ENCODE measurements around the gene APPL1. TPM values are rescaled to one million over a fixed set of nuclear protein-coding genes. Genes with fewer than 3 reads are reported as not detected.

Gene APPL1
- polyA plus RNA-seq, 3 donors: 13.9 to 42.1 (median 35.5) TPM

DNA sequence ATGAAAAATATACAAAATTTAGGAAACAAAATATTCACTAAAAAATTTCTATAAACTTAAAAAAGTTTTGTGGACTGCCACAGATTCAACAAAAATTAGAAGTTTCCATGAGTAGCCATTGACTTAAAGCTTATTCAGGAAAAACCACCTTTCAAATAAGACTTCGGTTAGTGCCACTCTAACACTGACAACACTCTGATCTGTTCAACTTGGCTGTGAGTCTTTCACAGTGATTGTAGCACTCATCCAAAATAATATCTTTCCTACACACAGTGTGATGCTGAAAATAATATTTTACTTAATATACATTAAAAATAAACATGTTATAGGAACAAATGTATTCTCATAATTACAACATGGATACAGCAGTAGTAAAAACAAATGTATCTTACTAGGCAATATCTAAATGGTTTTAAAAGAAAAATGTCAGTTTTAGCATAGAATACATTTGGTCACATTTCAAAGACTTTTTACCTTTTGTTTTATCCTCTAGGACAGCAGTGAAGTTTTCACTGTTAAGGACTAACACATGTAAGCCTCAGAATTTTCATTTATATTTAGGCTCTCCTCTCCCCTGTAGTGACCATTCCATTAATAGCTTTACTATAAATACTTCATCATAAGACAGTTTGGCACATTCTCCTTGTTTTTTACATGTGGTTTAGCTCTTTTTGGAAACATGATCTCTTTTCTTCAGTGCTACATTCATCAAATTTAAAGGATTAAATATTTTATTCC, 64.8 kb downstream of the APPL1 start, which contains the start of gene ASB14:
Gene ASB14 (minus strand): TSS at position 527 of the 738 bp plus-strand sequence. CDS start 652 bp downstream, outside the sequence.
- H3K4me2 ChIP-seq (replicated peaks; ENCODE audit: extremely low read depth, low read length, poor library complexity, severe bottlenecking): no peak within 1 kb of the TSS
- Mint-ChIP-seq H3K9me3 (peaks cover 0 to under 1% (median 0%) of the 10 kb centered on the region in 7 donors), H3K27ac (no peak within 1 kb of the TSS), H3K36me3 (peaks cover 0 to 1% of the 10 kb centered on the region in 2 donors), H3K27me3 (ENCODE audit: low read depth in 3 of 3) (peaks cover 1 to 7% (median 2%) of the 10 kb centered on the region in 3 donors), H3K4me3 (no peak within 1 kb of the TSS), H3K4me1 (no peaks in the 10 kb centered on the region)
- no peak within 1 kb of the TSS for H3K4me3 ChIP-seq (replicated peaks in 1 of 3; ENCODE audit: low read depth in 2 of 3, low read length in 3 of 3)
- intact Hi-C loops (cut with micrococcal nuclease): no loop called here
- H3K9me3 ChIP-seq (replicated peaks in 1 of 2; ENCODE audit: control insufficient read depth in 1 of 2, insufficient read depth in 1 of 2, low read length in 2 of 2): no peaks in the 10 kb centered on the region
- no CpG with 5 or more reads among the region's 1 CpG for WGBS (ENCODE audit: insufficient coverage)
- DNase-seq: no peak
- H3K27me3 ChIP-seq (ENCODE audit: control insufficient read depth in 2 of 2, insufficient read depth in 2 of 2, low read length in 2 of 2): no peaks in the 10 kb centered on the region
- no peak within 1 kb of the TSS for H2AFZ ChIP-seq (ENCODE audit: insufficient read depth, low read depth, low read length, poor library complexity, severe bottlenecking)
- H3K36me3 ChIP-seq (replicated peaks in 1 of 2; ENCODE audit: control insufficient read depth in 1 of 2, insufficient read depth in 2 of 2, low read length in 2 of 2): no peaks in the 10 kb centered on the region
- no peaks in the 10 kb centered on the region for H3K4me1 ChIP-seq (ENCODE audit: control insufficient read depth in 1 of 2, insufficient read depth in 2 of 2, low read length in 2 of 2)
- H3K27ac ChIP-seq (ENCODE audit: low read depth in 1 of 2, low read length in 2 of 2): no peak within 1 kb of the TSS
- H3K9ac ChIP-seq (ENCODE audit: insufficient read depth, low read length, poor library complexity, severe bottlenecking): no peak within 1 kb of the TSS
- H3K79me2 ChIP-seq (ENCODE audit: insufficient read depth, low read length): no peaks in the 10 kb centered on the region
- H4K20me1 ChIP-seq (ENCODE audit: insufficient read depth, low read length): no peaks in the 10 kb centered on the region
- TF ChIP-seq, protein P1, sequence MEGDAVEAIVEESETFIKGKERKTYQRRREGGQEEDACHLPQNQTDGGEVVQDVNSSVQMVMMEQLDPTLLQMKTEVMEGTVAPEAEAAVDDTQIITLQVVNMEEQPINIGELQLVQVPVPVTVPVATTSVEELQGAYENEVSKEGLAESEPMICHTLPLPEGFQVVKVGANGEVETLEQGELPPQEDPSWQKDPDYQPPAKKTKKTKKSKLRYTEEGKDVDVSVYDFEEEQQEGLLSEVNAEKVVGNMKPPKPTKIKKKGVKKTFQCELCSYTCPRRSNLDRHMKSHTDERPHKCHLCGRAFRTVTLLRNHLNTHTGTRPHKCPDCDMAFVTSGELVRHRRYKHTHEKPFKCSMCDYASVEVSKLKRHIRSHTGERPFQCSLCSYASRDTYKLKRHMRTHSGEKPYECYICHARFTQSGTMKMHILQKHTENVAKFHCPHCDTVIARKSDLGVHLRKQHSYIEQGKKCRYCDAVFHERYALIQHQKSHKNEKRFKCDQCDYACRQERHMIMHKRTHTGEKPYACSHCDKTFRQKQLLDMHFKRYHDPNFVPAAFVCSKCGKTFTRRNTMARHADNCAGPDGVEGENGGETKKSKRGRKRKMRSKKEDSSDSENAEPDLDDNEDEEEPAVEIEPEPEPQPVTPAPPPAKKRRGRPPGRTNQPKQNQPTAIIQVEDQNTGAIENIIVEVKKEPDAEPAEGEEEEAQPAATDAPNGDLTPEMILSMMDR (IDR thresholded peaks at IDR 0.05): no peak

DNA sequence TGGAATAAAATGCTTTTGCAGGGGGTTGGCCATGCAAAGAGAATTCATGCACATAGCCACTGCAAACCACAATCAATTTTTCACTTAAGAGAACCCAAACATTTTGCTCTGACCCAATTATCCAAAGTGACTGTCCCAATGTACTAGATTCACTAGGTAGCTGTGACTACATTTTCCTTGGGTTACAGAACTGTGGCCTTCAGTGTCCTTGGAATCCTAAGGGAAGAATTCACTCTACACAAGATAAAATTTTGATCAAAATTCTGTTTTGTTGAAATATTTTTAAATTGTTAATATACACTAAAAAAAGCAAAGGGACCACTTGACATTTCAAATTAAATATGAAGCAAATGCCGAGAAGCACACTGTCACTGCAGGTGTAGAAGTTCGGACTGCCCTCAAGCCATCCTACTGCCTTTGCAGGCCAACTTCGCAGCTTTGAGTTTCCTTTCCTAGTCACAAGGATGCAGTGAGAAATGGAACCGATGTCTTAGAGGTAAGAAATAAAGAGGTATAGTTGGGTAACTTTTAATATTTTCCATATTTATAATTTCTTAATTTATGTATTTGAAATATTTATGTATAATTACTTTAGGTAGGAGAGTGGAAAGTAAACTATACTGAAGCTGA, 65.5 kb downstream of the APPL1 start:
- DNase-seq: no peak
- no peaks in the 10 kb centered on the region for H3K4me1 ChIP-seq (ENCODE audit: control insufficient read depth in 1 of 2, insufficient read depth in 2 of 2, low read length in 2 of 2)
- no peak overlapping the region for H3K4me2 ChIP-seq (replicated peaks; ENCODE audit: extremely low read depth, low read length, poor library complexity, severe bottlenecking)
- H3K9me3 ChIP-seq (replicated peaks in 1 of 2; ENCODE audit: control insufficient read depth in 1 of 2, insufficient read depth in 1 of 2, low read length in 2 of 2): no peaks in the 10 kb centered on the region
- no peaks in the 10 kb centered on the region for H3K79me2 ChIP-seq (ENCODE audit: insufficient read depth, low read length)
- Mint-ChIP-seq H3K27me3 (ENCODE audit: low read depth in 3 of 3) (peaks cover 1 to 7% (median 2%) of the 10 kb centered on the region in 3 donors), H3K36me3 (no peaks in the 10 kb centered on the region), H3K9me3 (no peaks in the 10 kb centered on the region), H3K27ac (no peak overlapping the region), H3K4me3 (no peak overlapping the region), H3K4me1 (no peaks in the 10 kb centered on the region)
- H3K4me3 ChIP-seq (replicated peaks in 1 of 3; ENCODE audit: low read depth in 2 of 3, low read length in 3 of 3): no peak overlapping the region
- H2AFZ ChIP-seq (ENCODE audit: insufficient read depth, low read depth, low read length, poor library complexity, severe bottlenecking): no peak overlapping the region
- intact Hi-C loops (cut with micrococcal nuclease): no loop called here
- TF ChIP-seq, protein P1 (IDR thresholded peaks at IDR 0.05): no peak
- H3K27me3 ChIP-seq (ENCODE audit: control insufficient read depth in 2 of 2, insufficient read depth in 2 of 2, low read length in 2 of 2): no peaks in the 10 kb centered on the region
- H3K9ac ChIP-seq (ENCODE audit: insufficient read depth, low read length, poor library complexity, severe bottlenecking): no peak overlapping the region
- no peaks in the 10 kb centered on the region for H4K20me1 ChIP-seq (ENCODE audit: insufficient read depth, low read length)
- no peaks in the 10 kb centered on the region for H3K36me3 ChIP-seq (replicated peaks in 1 of 2; ENCODE audit: control insufficient read depth in 1 of 2, insufficient read depth in 2 of 2, low read length in 2 of 2)
- no CpG with 5 or more reads among the region's 4 CpGs for WGBS (ENCODE audit: insufficient coverage)
- no peak overlapping the region for H3K27ac ChIP-seq (ENCODE audit: low read depth in 1 of 2, low read length in 2 of 2)
